SU-DHL-6 (cell line): ENCODE results near the gene TFEB.
A peak's percentile ranks its signal among the peaks of the same experiment; 100 is the strongest.

Experiments
- H2AFZ ChIP-seq: fragments of 200-600 bp; sonication (generic); 2 replicates; pipeline ENCODE4 v1.6.1; 2014; ENCODE audit warnings: low read depth, mild to moderate bottlenecking, moderate library complexity, mixed read lengths, antibody characterized with exemption, low read length; ENCODE audit not compliant: severe bottlenecking
- H3F3A ChIP-seq: fragments of 200-600 bp; shearing (Covaris generic); 2 replicates; pipeline ENCODE4 v1.6.0; 2016; ENCODE audit warnings: antibody characterized with exemption, mild to moderate bottlenecking; ENCODE audit not compliant: insufficient read depth
- H3K27ac ChIP-seq: fragments of 200-600 bp; sonication (generic); 2 replicates; pipeline ENCODE4 v1.5.1; 2016; ENCODE audit warnings: low read depth, mild to moderate bottlenecking, low read length, moderate library complexity, mixed read lengths
- H3K27me3 ChIP-seq: fragments of 200-600 bp; sonication (generic), shearing (Covaris generic); 2 replicates; pipeline ENCODE4 v1.6.0; 2014; ENCODE audit warnings: mild to moderate bottlenecking, low read length
- H3K36me3 ChIP-seq: fragments of 200-600 bp; sonication (generic); 2 replicates; pipeline ENCODE4 v1.6.1; 2014; ENCODE audit warnings: mild to moderate bottlenecking, low read length, mixed read lengths
- H3K4me2 ChIP-seq: fragments of 300-600, 200-600 bp; shearing (Covaris generic), sonication (generic); 2 replicates; pipeline ENCODE4 v1.6.0; 2014; ENCODE audit warnings: low read length, low read depth, mild to moderate bottlenecking; ENCODE audit not compliant: poor library complexity, severe bottlenecking
- H3K4me3 ChIP-seq: fragments of 200-600 bp; sonication (generic); 2 replicates; pipeline ENCODE4 v1.5.1; 2014; ENCODE audit warnings: antibody characterized with exemption, low read length, mild to moderate bottlenecking, mixed read lengths; ENCODE audit not compliant: insufficient read depth, poor library complexity, severe bottlenecking
- H3K79me2 ChIP-seq: fragments of 200-600 bp; sonication (generic); 2 replicates; pipeline ENCODE4 v1.6.1; 2014; ENCODE audit warnings: mild to moderate bottlenecking, low read length, moderate library complexity; ENCODE audit not compliant: insufficient read depth
- H3K9ac ChIP-seq: fragments of 200-600 bp; sonication (generic); 2 replicates; pipeline ENCODE4 v1.7.0; 2014; ENCODE audit warnings: mild to moderate bottlenecking, low read length
- H3K9me2 ChIP-seq: fragments of 200-600 bp; sonication (generic); replicated peaks from 2 replicates; pipeline ENCODE4 v1.6.1; 2014; ENCODE audit warnings: low read length; ENCODE audit not compliant: insufficient read depth
- H3K9me3 ChIP-seq: fragments of 200-600 bp; sonication (generic); 2 replicates; pipeline ENCODE4 v1.6.1; 2014; ENCODE audit warnings: low read length, mixed read lengths; ENCODE audit not compliant: insufficient read depth
- H4K20me1 ChIP-seq: fragments of 200-600 bp; sonication (generic); 2 replicates; pipeline ENCODE4 v1.6.1; 2014; ENCODE audit warnings: low read depth, mild to moderate bottlenecking, antibody characterized with exemption, low read length, moderate library complexity, mixed read lengths
- CTCF ChIP-seq: fragments of 200-600 bp; sonication (generic); IDR thresholded peaks from one replicate; pipeline ENCODE4 v1.5.1; 2017; ENCODE audit warnings: antibody characterized with exemption, mild to moderate bottlenecking, low read length, moderate library complexity; ENCODE audit not compliant: insufficient read depth, poor library complexity, severe bottlenecking
- EZH2phosphoT487 ChIP-seq: fragments of 200-600 bp; sonication (generic), shearing (Covaris generic); conservative IDR thresholded peaks from 2 replicates; pipeline ENCODE4 v1.6.1; 2018; ENCODE audit warnings: mild to moderate bottlenecking, antibody characterized with exemption, low read length, moderate library complexity, mixed read lengths

The TFEB gene

DNA sequence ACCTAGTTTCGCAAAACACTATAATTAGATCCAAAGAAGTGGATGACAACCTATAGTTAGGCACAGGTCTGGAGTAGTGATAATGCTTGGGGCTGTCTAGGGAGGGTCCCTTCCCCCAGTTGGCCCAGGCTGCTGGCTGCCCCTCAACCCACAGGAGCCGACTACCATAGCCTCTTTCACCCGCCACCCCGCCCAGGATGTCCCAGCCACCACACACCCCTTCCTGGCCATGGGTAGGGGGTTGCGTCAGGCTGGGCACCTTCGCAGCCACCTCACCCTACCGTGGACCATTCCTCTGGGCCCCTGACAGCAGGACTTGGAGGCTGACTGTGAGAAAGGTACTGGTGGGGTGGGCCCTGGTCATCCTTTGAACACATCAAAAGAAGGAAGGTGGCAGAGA, 8.5 kb downstream of the TFEB start:
- Histone ChIP-seq H3K9me2 (no peaks in the 10 kb centered on the region), H4K20me1 (no peaks in the 10 kb centered on the region), H3K4me2 (no peak overlapping the region), H3K79me2 (peaks cover 100% of the 10 kb centered on the region), H3F3A (peaks cover 29% of the 10 kb centered on the region), H3K36me3 (no peaks in the 10 kb centered on the region), H3K9ac (no peak overlapping the region), H3K27ac (no peak overlapping the region), H3K9me3 (no peaks in the 10 kb centered on the region), H3K4me3 (no peak overlapping the region), H2AFZ (no peak overlapping the region), H3K27me3 (no peaks in the 10 kb centered on the region)
- TF ChIP-seq CTCF, result no peak
- TF ChIP-seq EZH2phosphoT487, result no peak

DNA sequence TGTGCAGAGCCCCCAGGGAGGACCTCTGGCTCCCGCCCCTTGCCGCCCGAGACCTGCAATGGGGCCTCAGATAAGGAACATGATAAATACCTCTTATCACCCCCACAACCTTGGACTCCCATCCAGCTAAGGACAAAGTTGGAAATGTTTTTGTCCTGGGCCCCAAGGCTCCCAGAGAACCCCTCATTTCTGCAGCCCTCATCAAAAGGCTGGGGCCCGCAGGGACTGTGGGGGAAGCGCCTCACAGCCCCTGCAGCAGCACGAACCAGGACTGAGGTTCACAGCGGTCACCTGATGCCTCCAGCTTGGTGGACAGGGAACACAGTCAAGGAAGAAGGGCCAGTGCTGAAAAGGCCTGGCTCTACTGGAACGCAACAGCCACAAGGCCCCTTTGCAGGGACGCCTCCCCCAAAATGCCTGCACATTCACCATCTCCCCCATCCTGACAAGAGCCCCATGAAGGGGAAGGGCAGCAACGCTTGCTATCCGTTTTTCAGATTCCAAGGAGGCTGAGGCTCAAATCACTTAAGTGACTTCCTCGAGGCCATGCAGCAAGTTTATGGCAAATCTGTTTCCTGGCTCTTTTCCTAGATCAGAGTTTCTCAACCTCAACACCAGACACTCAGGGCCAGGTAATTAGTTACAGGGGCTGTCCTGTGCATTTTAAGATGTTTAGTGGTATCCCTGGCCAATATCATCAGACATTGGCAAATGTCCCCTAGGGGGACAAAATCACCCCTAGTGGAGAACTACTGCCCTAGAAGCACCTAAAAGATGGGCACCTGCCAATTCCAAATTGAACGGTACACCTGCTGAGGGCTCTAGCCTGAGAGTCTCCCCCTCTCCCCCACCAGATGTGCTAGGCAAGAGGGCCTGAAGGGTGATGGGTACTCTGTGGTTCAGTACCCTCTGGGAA, 10.6 kb downstream of the TFEB start:
- TF ChIP-seq CTCF (peak; percentile 23), EZH2phosphoT487 (no peak)
- Histone ChIP-seq H3K9ac (peak overlapping the region; percentile 54), H3K4me3 (peak overlapping the region; percentile 30)

DNA sequence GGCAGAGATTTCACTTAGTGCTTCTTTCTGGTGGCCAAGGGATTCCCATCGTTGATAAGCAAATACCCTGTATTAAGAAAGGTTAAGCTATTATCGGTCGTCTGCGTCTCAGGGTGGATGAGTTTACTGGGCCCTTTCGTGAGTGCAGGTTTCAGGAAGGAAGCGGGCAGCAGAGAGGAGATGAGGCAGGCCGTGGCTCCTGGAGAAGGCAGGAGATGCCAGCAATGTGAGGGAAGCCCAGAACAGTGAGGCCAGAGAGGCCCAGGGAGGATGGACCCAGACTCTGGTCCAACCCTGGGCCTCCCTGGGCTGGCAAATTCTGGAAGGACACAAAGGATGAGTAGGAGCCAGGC, 11.2 kb downstream of the TFEB start:
- Histone ChIP-seq H4K20me1 (no peaks in the 10 kb centered on the region), H2AFZ (no peak overlapping the region), H3K4me2 (peak overlapping the region; percentile 59), H3K4me3 (peak overlapping the region; percentile 30), H3K79me2 (peaks cover 100% of the 10 kb centered on the region), H3K9me2 (no peaks in the 10 kb centered on the region), H3K27ac (peak overlapping the region; percentile 84), H3K9me3 (no peaks in the 10 kb centered on the region), H3K9ac (peak overlapping the region; percentile 54), H3F3A (peaks cover 28% of the 10 kb centered on the region), H3K36me3 (no peaks in the 10 kb centered on the region), H3K27me3 (no peaks in the 10 kb centered on the region)
- no peak for TF ChIP-seq EZH2phosphoT487

More for the DNA sequence above, 10.6 kb downstream of the TFEB start:
- Histone ChIP-seq H3K27me3 (no peaks in the 10 kb centered on the region), H3F3A (peaks cover 32% of the 10 kb centered on the region), H3K27ac (peak overlapping the region; percentile 84), H3K79me2 (peaks cover 100% of the 10 kb centered on the region), H2AFZ (no peak overlapping the region), H4K20me1 (no peaks in the 10 kb centered on the region), H3K9me2 (no peaks in the 10 kb centered on the region), H3K36me3 (no peaks in the 10 kb centered on the region), H3K9me3 (no peaks in the 10 kb centered on the region), H3K4me2 (peak overlapping the region; percentile 59)
